HCT116 (cell line): Measurements from ENCODE around the gene FAM234B.

ENCODE experiments used
- ATF3 ChIP-seq: IDR thresholded peaks from 2 replicates; pipeline ENCODE4 v1.6.1; 2012
- CEBPB ChIP-seq: IDR thresholded peaks from 2 replicates; pipeline ENCODE4 v1.6.1; 2012; ENCODE audit warnings: low read depth
- CTCF ChIP-seq, 3 experiments: fragments of 200-600 bp in 1 of 3; sonication (generic) in 1 of 3; IDR thresholded peaks in 2 of 3; conservative IDR thresholded peaks in 1 of 3; 2 replicates each; pipeline ENCODE4 v1.5.1; 2012 to 2017; ENCODE audit warnings: low read depth in 2 of 3, low read length in 2 of 3, antibody characterized with exemption in 1 of 3, borderline replicate concordance in 1 of 3, control low read depth in 1 of 3, mild to moderate bottlenecking in 1 of 3, mixed read lengths in 1 of 3, mixed run types in 1 of 3, moderate library complexity in 1 of 3; ENCODE audit not compliant: insufficient read depth in 1 of 3
- EGR1 ChIP-seq: IDR thresholded peaks from 2 replicates; pipeline ENCODE4 v1.6.1; 2012; ENCODE audit warnings: low read depth
- EZH2 ChIP-seq: fragments of 200-600 bp; sonication (generic); IDR thresholded peaks from 2 replicates; pipeline ENCODE4 v1.6.1; 2017; ENCODE audit warnings: antibody characterized with exemption, mixed run types
- FOSL1 ChIP-seq: IDR thresholded peaks from 2 replicates; pipeline ENCODE4 v1.6.1; 2012; ENCODE audit warnings: low read depth
- POLR2A ChIP-seq: IDR thresholded peaks from 2 replicates; pipeline ENCODE4 v1.7.0; 2011; ENCODE audit warnings: borderline replicate concordance; ENCODE audit not compliant: insufficient read depth, insufficient read length; ENCODE audit errors: extremely low read depth
- SRF ChIP-seq: IDR thresholded peaks from 2 replicates; pipeline ENCODE4 v1.6.1; 2012; ENCODE audit warnings: low read depth
- ZFX ChIP-seq: fragments of 450-650 bp; IDR thresholded peaks from 2 replicates; pipeline ENCODE4 v1.6.1; 2017

GRCh38 chr12:13125996-13126395, 81.8 kb downstream of the FAM234B start:
- TF ChIP-seq CTCF (IDR thresholded peaks at IDR 0.05 in 2 of 3, conservative IDR thresholded peaks at IDR 0.05 in 1 of 3; ENCODE audit: borderline replicate concordance in 1 of 3, insufficient read depth in 1 of 3, low read depth in 2 of 3, low read length in 2 of 3), result no peak
- no peak for TF ChIP-seq ZFX
- no peak for TF ChIP-seq EGR1
- no peak for TF ChIP-seq POLR2A
- TF ChIP-seq CEBPB, result no peak
- no peak for TF ChIP-seq FOSL1
- no peak for TF ChIP-seq SRF
- no peak for TF ChIP-seq EZH2
- no peak for TF ChIP-seq ATF3
